ENCODE results near the gene PTN.

- TF ChIP-seq CTCF (conservative IDR thresholded peaks at IDR 0.05; ENCODE audit: low read length), result no peak
- TF ChIP-seq EZH2phosphoT487 (IDR thresholded peaks at IDR 0.05; ENCODE audit: borderline replicate concordance, low read depth, low read length), result no peak
Observed at GRCh38 chr7:137373507-137373906, 30.0 kb upstream of the PTN start.

Data from OCI-LY7 (cell line).